HG03066 (cell line): ENCODE results near the gene SLC26A3.
"Not testable (repeated sequence)": the region's sequence is repeated elsewhere in the genome, so short reads cannot be mapped to it uniquely, and the experiment has no call there.

ENCODE experiments used
- ATAC-seq: cut with Tn5 transposase; IDR thresholded peaks from one replicate; pipeline ENCODE4 v1.9.1; 2021; ENCODE audit warnings: low read depth; ENCODE audit not compliant: unreplicated experiment

SLC26A3 gene

GRCh38 chr7:107803009-107803610 lies at the start of gene SLC26A3:
Gene SLC26A3 (minus strand): TSS chr7:107803223. CDS start chr7:107794509, 8,714 bp downstream.
- no peak for ATAC-seq

- ATAC-seq = no peak
These were observed 47.6 kb upstream of the SLC26A3 start for GRCh38 chr7:107850643-107851042.

- no peak for ATAC-seq
These were observed 47.2 kb upstream of the SLC26A3 start for GRCh38 chr7:107850216-107850615.

GRCh38 chr7:107848211-107848610 lies 45.2 kb upstream of the SLC26A3 start:
- ATAC-seq = not testable (repeated sequence)

- ATAC-seq = not testable (repeated sequence)
These were observed 44.8 kb upstream of the SLC26A3 start for GRCh38 chr7:107847836-107848175.

GRCh38 chr7:107847168-107847835 lies 44.3 kb upstream of the SLC26A3 start:
- ATAC-seq = no peak

- ATAC-seq = no peak
These were observed 43.3 kb upstream of the SLC26A3 start for GRCh38 chr7:107846324-107846723.

- no peak for ATAC-seq
These were observed 40.2 kb upstream of the SLC26A3 start for GRCh38 chr7:107843184-107843583.

- no peak for ATAC-seq
These were observed 39.2 kb upstream of the SLC26A3 start for GRCh38 chr7:107842213-107842612.

- ATAC-seq = no peak
These were observed 36.0 kb upstream of the SLC26A3 start for GRCh38 chr7:107838816-107839565.

- ATAC-seq = no peak
These were observed 35.1 kb upstream of the SLC26A3 start for GRCh38 chr7:107838024-107838601.

- no peak for ATAC-seq
These were observed 34.1 kb upstream of the SLC26A3 start for GRCh38 chr7:107837145-107837512.

GRCh38 chr7:107836237-107837144 lies 33.5 kb upstream of the SLC26A3 start:
- ATAC-seq = no peak

- ATAC-seq = no peak
These were observed 31.4 kb upstream of the SLC26A3 start for GRCh38 chr7:107834401-107834800.

GRCh38 chr7:107833684-107834106 lies 30.7 kb upstream of the SLC26A3 start:
- ATAC-seq = no peak

- ATAC-seq = no peak
These were observed 27.4 kb upstream of the SLC26A3 start for GRCh38 chr7:107830420-107830819.

- ATAC-seq = no peak
These were observed 25.5 kb upstream of the SLC26A3 start for GRCh38 chr7:107828540-107828939.

GRCh38 chr7:107827501-107827900 lies 24.5 kb upstream of the SLC26A3 start:
- no peak for ATAC-seq

GRCh38 chr7:107826451-107826850 lies 23.4 kb upstream of the SLC26A3 start:
- ATAC-seq = no peak

- no peak for ATAC-seq
These were observed 21.8 kb upstream of the SLC26A3 start for GRCh38 chr7:107824858-107825257.
